Smooth muscle cell (in vitro differentiated cells): ENCODE results near the gene ADAMTS9. TPM values are rescaled to one million over a fixed set of nuclear protein-coding genes. Genes with fewer than 3 reads are reported as not detected.

ENCODE experiments used
- DNase-seq: peaks from one replicate; lab custom pipeline; 2025; ENCODE audit not compliant: unreplicated experiment; lab: John Stamatoyannopoulos, UW
- H2AFZ ChIP-seq: fragments of 200-600 bp; sonication (generic); 2 replicates; pipeline ENCODE4 v1.6.0; 2016; ENCODE audit warnings: antibody characterized with exemption, low read depth, mild to moderate bottlenecking
- H3F3A ChIP-seq: fragments of 200-600 bp; sonication (generic); 2 replicates; pipeline ENCODE4 v1.6.0; 2017; ENCODE audit warnings: antibody characterized with exemption, low read depth
- H3K27ac ChIP-seq: fragments of 200-600 bp; sonication (generic); 2 replicates; pipeline ENCODE4 v1.5.1; 2016; ENCODE audit warnings: low read depth, mild to moderate bottlenecking
- H3K27me3 ChIP-seq: fragments of 200-600 bp; sonication (generic); 2 replicates; pipeline ENCODE4 v1.6.1; 2016; ENCODE audit warnings: low read depth, mild to moderate bottlenecking
- H3K36me3 ChIP-seq: fragments of 200-600 bp; sonication (generic); 2 replicates; pipeline ENCODE4 v1.5.1; 2016; ENCODE audit warnings: low read depth
- H3K4me1 ChIP-seq: fragments of 200-600 bp; sonication (generic); 2 replicates; pipeline ENCODE4 v1.5.1; 2016; ENCODE audit warnings: low read depth
- H3K4me2 ChIP-seq: fragments of 200-600 bp; sonication (generic); 2 replicates; pipeline ENCODE4 v1.6.0; 2016; ENCODE audit warnings: mild to moderate bottlenecking
- H3K4me3 ChIP-seq: fragments of 200-600 bp; sonication (generic); 2 replicates; pipeline ENCODE4 v1.5.1; 2016; ENCODE audit warnings: mild to moderate bottlenecking
- H3K79me2 ChIP-seq: fragments of 200-600 bp; sonication (generic); 2 replicates; pipeline ENCODE4 v1.6.0; 2016; ENCODE audit warnings: low read depth, mild to moderate bottlenecking
- H3K9ac ChIP-seq: fragments of 200-600 bp; sonication (generic); 2 replicates; pipeline ENCODE4 v1.6.0; 2016; ENCODE audit warnings: low read depth
- H3K9me3 ChIP-seq: fragments of 200-600 bp; sonication (generic); replicated peaks from 2 replicates; pipeline ENCODE4 v1.5.1; 2016; ENCODE audit warnings: low read depth
- H4K20me1 ChIP-seq: fragments of 200-600 bp; sonication (generic); 2 replicates; pipeline ENCODE4 v1.6.0; 2016; ENCODE audit warnings: low read depth
- CTCF ChIP-seq: fragments of 200-600 bp; sonication (generic); IDR thresholded peaks from 2 replicates; pipeline ENCODE4 v1.5.1; 2017; ENCODE audit warnings: borderline replicate concordance, mild to moderate bottlenecking, antibody characterized with exemption; ENCODE audit not compliant: insufficient read depth, poor library complexity, severe bottlenecking
- whole genome bisulfite sequencing: methylation state at CpG from one replicate; pipeline ENCODE4 v1.1.7; 2016; ENCODE audit warnings: low lambda C conversion rate; 5-methylcytosine and 5-hydroxymethylcytosine counted together
- polyA plus RNA-seq: library from polyadenylated mRNA; unstranded; fragments of >200 nt; fragmentation: Nextera tagmentation; extraction: Ambion mirVana; gene quantifications from 2 replicates; pipeline ENCODE4 v1.2.1, GENCODE V29; 2016
- total RNA-seq: library from RNA; depleted of rRNA; stranded (reverse); fragments of >200 nt; gene quantifications from 2 replicates; pipeline ENCODE4 v1.2.3, GENCODE V29; 2014

The ADAMTS9 gene
- total and polyA plus RNA-seq, 2 experiments from 2014 or later: 18.7 to 66.6 TPM

GRCh38 chr3:64621726-64622395 is 65.9 kb downstream of the ADAMTS9 start:
- 95% methylated on average over 8 of the region's 8 CpGs for WGBS
- Histone ChIP-seq H2AFZ (no peak overlapping the region), H3F3A (no peaks in the 10 kb centered on the region)

DNA sequence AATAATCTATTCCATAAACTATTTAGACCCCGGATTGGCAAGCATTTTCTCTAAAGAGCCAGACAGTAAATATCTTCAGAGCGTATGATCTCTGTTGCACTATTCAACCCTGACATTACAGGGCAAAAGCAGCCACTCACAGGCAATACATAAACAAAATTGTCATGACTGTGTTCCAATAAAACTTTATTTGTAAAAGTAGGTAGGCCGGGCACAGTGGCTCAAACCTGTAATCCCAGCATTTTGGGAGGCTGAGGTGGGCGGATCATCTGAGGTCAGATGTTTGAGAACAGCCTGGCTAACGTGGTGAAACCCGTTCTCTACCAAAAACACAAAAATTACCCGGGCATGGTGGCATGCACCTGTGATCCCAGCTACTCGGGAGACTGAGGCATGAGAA is 66.5 kb downstream of the ADAMTS9 start:
- WGBS: 98% methylated on average over 8 of the region's 8 CpGs
- Histone ChIP-seq H3K4me3 (no peak overlapping the region), H3K4me1 (peaks cover 13% of the 10 kb centered on the region), H3K79me2 (no peaks in the 10 kb centered on the region), H3K27ac (no peak overlapping the region), H3K27me3 (no peaks in the 10 kb centered on the region), H3F3A (no peaks in the 10 kb centered on the region), H3K9ac (no peak overlapping the region), H3K9me3 (no peaks in the 10 kb centered on the region), H3K36me3 (peaks cover 26% of the 10 kb centered on the region), H3K4me2 (no peak overlapping the region), H2AFZ (no peak overlapping the region), H4K20me1 (no peaks in the 10 kb centered on the region)
- no peak for DNase-seq
- TF ChIP-seq CTCF: no peak

More at GRCh38 chr3:64621726-64622395, 65.9 kb downstream of the ADAMTS9 start:
- H3K4me3 ChIP-seq: no peak overlapping the region
- no peaks in the 10 kb centered on the region for H3K9me3 ChIP-seq
- no peaks in the 10 kb centered on the region for H3K27me3 ChIP-seq
- H4K20me1 ChIP-seq: no peaks in the 10 kb centered on the region
- H3K9ac ChIP-seq: no peak overlapping the region
- H3K36me3 ChIP-seq: peaks cover 25% of the 10 kb centered on the region
- H3K4me1 ChIP-seq: peaks cover 18% of the 10 kb centered on the region
- H3K27ac ChIP-seq: no peak overlapping the region
- no peak for DNase-seq
- H3K4me2 ChIP-seq: no peak overlapping the region
- no peaks in the 10 kb centered on the region for H3K79me2 ChIP-seq
- TF ChIP-seq CTCF: no peak

DNA sequence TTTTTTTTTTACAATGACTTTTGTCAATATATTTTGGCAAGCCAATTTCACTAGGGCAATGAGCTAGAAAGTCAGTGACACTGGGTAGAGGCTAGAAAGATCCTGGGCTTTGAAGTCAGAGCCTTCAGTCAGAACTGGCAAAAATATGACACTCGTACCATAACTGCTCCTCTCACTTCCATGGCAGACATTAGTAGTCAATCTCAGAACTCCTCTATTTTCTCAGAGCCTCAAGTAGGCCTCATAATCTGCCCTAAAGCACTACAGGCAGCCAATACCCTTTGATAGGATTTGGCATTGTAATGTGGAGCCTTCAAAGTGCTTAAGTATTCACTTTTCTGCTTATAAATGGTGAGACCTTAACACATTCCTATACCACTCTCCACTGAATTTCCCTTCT is 67.8 kb downstream of the ADAMTS9 start:
- no peak overlapping the region for H3K4me2 ChIP-seq
- TF ChIP-seq CTCF: no peak
- no peaks in the 10 kb centered on the region for H3K27me3 ChIP-seq
- no peak for DNase-seq
- 95% methylated on average over 1 of the region's 1 CpG for whole genome bisulfite sequencing
- no peak overlapping the region for H3K4me3 ChIP-seq
- no peak overlapping the region for H3K9ac ChIP-seq
- H3K9me3 ChIP-seq: no peaks in the 10 kb centered on the region
- peaks cover 37% of the 10 kb centered on the region for H3K36me3 ChIP-seq
- H3K4me1 ChIP-seq: peaks cover under 1% of the 10 kb centered on the region
- no peaks in the 10 kb centered on the region for H3F3A ChIP-seq
- H4K20me1 ChIP-seq: no peaks in the 10 kb centered on the region
- no peak overlapping the region for H2AFZ ChIP-seq
- H3K27ac ChIP-seq: no peak overlapping the region
- H3K79me2 ChIP-seq: no peaks in the 10 kb centered on the region

GRCh38 chr3:64619216-64619615 is 68.6 kb downstream of the ADAMTS9 start:
- no peaks in the 10 kb centered on the region for H3K79me2 ChIP-seq
- H3K27ac ChIP-seq: no peak overlapping the region
- H2AFZ ChIP-seq: no peak overlapping the region
- H3K4me2 ChIP-seq: no peak overlapping the region
- H3K4me3 ChIP-seq: no peak overlapping the region
- H3K9me3 ChIP-seq: no peaks in the 10 kb centered on the region
- peaks cover 37% of the 10 kb centered on the region for H3K36me3 ChIP-seq
- H3K27me3 ChIP-seq: no peaks in the 10 kb centered on the region
- no peak overlapping the region for H3K9ac ChIP-seq
- no peak for TF ChIP-seq CTCF
- WGBS: 97% methylated on average over 5 of the region's 5 CpGs
- no peaks in the 10 kb centered on the region for H4K20me1 ChIP-seq
- no peak for DNase-seq
- H3K4me1 ChIP-seq: no peaks in the 10 kb centered on the region
- H3F3A ChIP-seq: no peaks in the 10 kb centered on the region
